Measurements from ENCODE around the gene ADAMTS20.
"Not testable (repeated sequence)": the region's sequence is repeated elsewhere in the genome, so short reads cannot be mapped to it uniquely, and the experiment has no call there.

Gene ADAMTS20

GRCh38 chr12:43544703-43545102, 7.3 kb downstream of the ADAMTS20 start:
- Mint-ChIP-seq H3K9me3 (no peaks in the 10 kb centered on the region), H3K4me1 (no peaks in the 10 kb centered on the region), H3K27ac (no peak overlapping the region), H3K36me3 (no peaks in the 10 kb centered on the region), H3K27me3 (no peaks in the 10 kb centered on the region), H3K4me3 (no peak overlapping the region)
- no peak for ATAC-seq (replicated peaks)
- DNase-seq, result no peak

- DNase-seq (no peak), ATAC-seq (replicated peaks) (no peak)
- Mint-ChIP-seq H3K4me3 (no peak overlapping the region), H3K9me3 (peaks cover 5 to 8% of the 10 kb centered on the region in 2 donors), H3K36me3 (no peaks in the 10 kb centered on the region), H3K4me1 (no peaks in the 10 kb centered on the region), H3K27ac (no peak overlapping the region), H3K27me3 (no peaks in the 10 kb centered on the region)
Measured at GRCh38 chr12:43540470-43540869, 11.5 kb downstream of the ADAMTS20 start.

GRCh38 chr12:43537675-43538074, 14.3 kb downstream of the ADAMTS20 start:
- DNase-seq; H3K9me3 Mint-ChIP-seq; H3K27ac Mint-ChIP-seq; H3K4me3 Mint-ChIP-seq; H3K4me1 Mint-ChIP-seq; ATAC-seq (replicated peaks); H3K27me3 Mint-ChIP-seq; H3K36me3 Mint-ChIP-seq: not testable (repeated sequence)

- Mint-ChIP-seq H3K4me3 (no peak overlapping the region), H3K27me3 (no peaks in the 10 kb centered on the region), H3K36me3 (no peaks in the 10 kb centered on the region), H3K9me3 (no peaks in the 10 kb centered on the region), H3K27ac (no peak overlapping the region), H3K4me1 (no peaks in the 10 kb centered on the region)
- ATAC-seq (replicated peaks), result no peak
- DNase-seq, result no peak
Measured at GRCh38 chr12:43516045-43516444, 36.0 kb downstream of the ADAMTS20 start.

- H3K27ac Mint-ChIP-seq, result no peak overlapping the region
- DNase-seq (no peak), ATAC-seq (replicated peaks) (no peak)
- H3K36me3 Mint-ChIP-seq, result no peaks in the 10 kb centered on the region
- no peaks in the 10 kb centered on the region for H3K27me3 Mint-ChIP-seq
- no peaks in the 10 kb centered on the region for H3K4me1 Mint-ChIP-seq
- no peaks in the 10 kb centered on the region for H3K9me3 Mint-ChIP-seq
- no peak overlapping the region for H3K4me3 Mint-ChIP-seq
Measured at GRCh38 chr12:43501703-43502102, 50.3 kb downstream of the ADAMTS20 start.

- Mint-ChIP-seq H3K36me3 (no peaks in the 10 kb centered on the region), H3K4me3 (no peak overlapping the region), H3K27me3 (no peaks in the 10 kb centered on the region), H3K27ac (no peak overlapping the region), H3K4me1 (no peaks in the 10 kb centered on the region), H3K9me3 (no peaks in the 10 kb centered on the region)
- DNase-seq, result no peak
- ATAC-seq (replicated peaks), result no peak
Measured at GRCh38 chr12:43493261-43493797, 58.7 kb downstream of the ADAMTS20 start.

GRCh38 chr12:43482311-43483085, 69.5 kb downstream of the ADAMTS20 start:
- ATAC-seq (replicated peaks) (no peak), DNase-seq (no peak)
- H3K4me3 Mint-ChIP-seq, result no peak overlapping the region
- no peaks in the 10 kb centered on the region for H3K4me1 Mint-ChIP-seq
- H3K9me3 Mint-ChIP-seq, result peaks cover 3 to 10% of the 10 kb centered on the region in 2 donors
- no peak overlapping the region for H3K27ac Mint-ChIP-seq
- no peaks in the 10 kb centered on the region for H3K36me3 Mint-ChIP-seq
- H3K27me3 Mint-ChIP-seq, result no peaks in the 10 kb centered on the region

- no peak overlapping the region for H3K4me3 Mint-ChIP-seq
- no peaks in the 10 kb centered on the region for H3K4me1 Mint-ChIP-seq
- no peaks in the 10 kb centered on the region for H3K27me3 Mint-ChIP-seq
- ATAC-seq (replicated peaks), result no peak
- no peak overlapping the region for H3K27ac Mint-ChIP-seq
- no peak for DNase-seq
- H3K9me3 Mint-ChIP-seq, result peaks cover 2 to 6% of the 10 kb centered on the region in 2 donors
- H3K36me3 Mint-ChIP-seq, result no peaks in the 10 kb centered on the region
Measured at GRCh38 chr12:43480591-43480990, 71.4 kb downstream of the ADAMTS20 start.

GRCh38 chr12:43462741-43463140, 89.3 kb downstream of the ADAMTS20 start:
- Mint-ChIP-seq H3K27me3 (no peaks in the 10 kb centered on the region), H3K36me3 (no peaks in the 10 kb centered on the region), H3K4me3 (no peak overlapping the region), H3K4me1 (no peaks in the 10 kb centered on the region), H3K27ac (no peak overlapping the region), H3K9me3 (peaks cover 0 to 4% of the 10 kb centered on the region in 2 donors)
- DNase-seq (no peak), ATAC-seq (replicated peaks) (no peak)

- no peaks in the 10 kb centered on the region for H3K36me3 Mint-ChIP-seq
- no peak overlapping the region for H3K4me3 Mint-ChIP-seq
- H3K27me3 Mint-ChIP-seq, result no peaks in the 10 kb centered on the region
- DNase-seq (no peak), ATAC-seq (replicated peaks) (no peak)
- no peak overlapping the region for H3K27ac Mint-ChIP-seq
- no peaks in the 10 kb centered on the region for H3K4me1 Mint-ChIP-seq
- H3K9me3 Mint-ChIP-seq, result peaks cover 3 to 5% of the 10 kb centered on the region in 2 donors
Measured at GRCh38 chr12:43462080-43462479, 89.9 kb downstream of the ADAMTS20 start.

GRCh38 chr12:43459285-43459684, 92.7 kb downstream of the ADAMTS20 start:
- Mint-ChIP-seq H3K27ac (no peak overlapping the region), H3K4me3 (no peak overlapping the region), H3K36me3 (no peaks in the 10 kb centered on the region), H3K9me3 (peaks cover 11 to 15% of the 10 kb centered on the region in 2 donors), H3K4me1 (no peaks in the 10 kb centered on the region), H3K27me3 (no peaks in the 10 kb centered on the region)
- no peak for DNase-seq
- no peak for ATAC-seq (replicated peaks)

GRCh38 chr12:43453761-43454160, 98.2 kb downstream of the ADAMTS20 start:
- Mint-ChIP-seq H3K9me3 (peaks cover 15 to 16% of the 10 kb centered on the region in 2 donors), H3K27ac (no peak overlapping the region)

GRCh38 chr12:43444940-43445564, 107.0 kb downstream of the ADAMTS20 start:
- ATAC-seq (replicated peaks) (peak; percentile 42 to 45), DNase-seq (peak; percentile 19)
- H3K4me3 Mint-ChIP-seq, result no peak overlapping the region

More at GRCh38 chr12:43453761-43454160, 98.2 kb downstream of the ADAMTS20 start:
- Mint-ChIP-seq H3K4me3 (no peak overlapping the region), H3K36me3 (no peaks in the 10 kb centered on the region), H3K27me3 (no peaks in the 10 kb centered on the region), H3K4me1 (no peaks in the 10 kb centered on the region)
- no peak for DNase-seq
- no peak for ATAC-seq (replicated peaks)

GRCh38 chr12:43436597-43436996, 115.4 kb downstream of the ADAMTS20 start:
- Mint-ChIP-seq H3K27me3 (no peaks in the 10 kb centered on the region), H3K4me1 (no peaks in the 10 kb centered on the region), H3K27ac (no peak overlapping the region), H3K36me3 (no peaks in the 10 kb centered on the region), H3K9me3 (no peaks in the 10 kb centered on the region), H3K4me3 (no peak overlapping the region)
- DNase-seq (no peak), ATAC-seq (replicated peaks) (no peak)

More at GRCh38 chr12:43444940-43445564, 107.0 kb downstream of the ADAMTS20 start:
- Mint-ChIP-seq H3K36me3 (no peaks in the 10 kb centered on the region), H3K9me3 (peaks cover 3 to 4% of the 10 kb centered on the region in 2 donors), H3K4me1 (no peaks in the 10 kb centered on the region), H3K27me3 (peaks cover 0 to 14% of the 10 kb centered on the region in 2 donors), H3K27ac (no peak overlapping the region)

GRCh38 chr12:43434614-43435013, 117.4 kb downstream of the ADAMTS20 start:
- Mint-ChIP-seq H3K27me3 (no peaks in the 10 kb centered on the region), H3K27ac (no peak overlapping the region), H3K9me3 (no peaks in the 10 kb centered on the region), H3K36me3 (no peaks in the 10 kb centered on the region), H3K4me3 (no peak overlapping the region), H3K4me1 (no peaks in the 10 kb centered on the region)
- DNase-seq (no peak), ATAC-seq (replicated peaks) (no peak)
